Measurements from ENCODE around the gene DOCK8.

The DOCK8 gene

GRCh38 chr9:371349-371748, 156.7 kb downstream of the DOCK8 start (continued):
- no peak for TF ChIP-seq OSR1 (CRISPR knock-in tag; IDR thresholded peaks at IDR 0.05)
- TF ChIP-seq CSRNP3 (CRISPR knock-in tag; IDR thresholded peaks at IDR 0.05), result no peak
- TF ChIP-seq ZC3H10 (CRISPR knock-in tag; IDR thresholded peaks at IDR 0.05), result no peak
- no peak for TF ChIP-seq PPARA (CRISPR knock-in tag; IDR thresholded peaks at IDR 0.05; ENCODE audit: borderline replicate concordance)
- TF ChIP-seq ZNF8 (CRISPR knock-in tag; IDR thresholded peaks at IDR 0.05), result no peak
- TF ChIP-seq SNAI2 (CRISPR knock-in tag; IDR thresholded peaks at IDR 0.05), result no peak

DNA sequence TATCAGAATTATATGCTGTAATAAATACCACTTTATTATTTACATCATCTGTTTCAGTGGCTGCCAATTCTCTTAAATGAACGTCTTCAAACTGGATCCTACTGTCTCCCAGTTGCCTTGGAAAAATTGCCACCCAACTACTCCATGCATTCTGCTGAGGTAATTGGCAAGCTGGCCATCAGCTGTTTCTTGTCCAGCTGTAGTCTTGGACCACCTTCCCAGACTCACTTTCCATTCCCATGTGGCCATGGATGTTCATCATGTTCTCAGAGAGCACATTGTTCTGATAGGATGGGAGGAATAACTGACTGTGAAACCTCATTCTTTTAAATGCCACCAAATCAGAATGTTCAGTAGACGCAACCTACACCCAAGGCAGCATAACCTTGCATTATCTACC, 157.5 kb downstream of the DOCK8 start:
- no peak for TF ChIP-seq ZC3H10 (CRISPR knock-in tag; IDR thresholded peaks at IDR 0.05)
- TF ChIP-seq ZNF8 (CRISPR knock-in tag; IDR thresholded peaks at IDR 0.05), result no peak
- TF ChIP-seq ZFP30 (CRISPR knock-in tag; IDR thresholded peaks at IDR 0.05), result no peak
- no peak for TF ChIP-seq PPARA (CRISPR knock-in tag; IDR thresholded peaks at IDR 0.05; ENCODE audit: borderline replicate concordance)
- TF ChIP-seq PATZ1 (CRISPR knock-in tag; IDR thresholded peaks at IDR 0.05; ENCODE audit: borderline replicate concordance), result no peak
- TF ChIP-seq SNAI2 (CRISPR knock-in tag; IDR thresholded peaks at IDR 0.05), result no peak
- TF ChIP-seq ZNF70 (CRISPR knock-in tag; IDR thresholded peaks at IDR 0.05), result no peak
- TF ChIP-seq CREB5 (CRISPR knock-in tag; IDR thresholded peaks at IDR 0.05; ENCODE audit: low read depth), result no peak
- ATAC-seq, result no peak

DNA sequence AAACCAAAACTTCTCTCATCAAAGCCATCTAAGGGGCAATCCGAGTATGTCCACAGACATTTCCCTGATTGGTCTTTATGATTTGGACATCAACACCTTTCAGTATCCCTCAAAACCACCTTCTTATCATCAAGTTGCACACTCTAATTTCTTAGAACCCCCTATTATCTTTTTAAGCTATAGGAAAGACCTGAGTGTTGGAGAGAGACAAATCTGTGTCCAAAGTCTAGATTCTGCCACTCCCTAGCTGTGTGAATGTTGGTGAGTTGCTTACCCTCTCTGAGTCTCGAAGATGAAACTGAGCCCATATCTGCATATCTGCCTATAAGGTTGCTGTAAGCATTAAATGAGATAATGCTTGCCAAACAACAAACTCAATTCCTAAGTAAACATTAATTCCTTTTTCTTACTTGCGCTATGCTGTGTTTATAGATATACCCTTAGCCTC, 159.1 kb downstream of the DOCK8 start:
- no peak for ATAC-seq
- TF ChIP-seq SNAI2 (CRISPR knock-in tag; IDR thresholded peaks at IDR 0.05) (no peak), ZNF8 (CRISPR knock-in tag; IDR thresholded peaks at IDR 0.05) (no peak), ARNTL (CRISPR knock-in tag; IDR thresholded peaks at IDR 0.05; ENCODE audit: borderline replicate concordance, low read depth) (no peak), ZNF70 (CRISPR knock-in tag; IDR thresholded peaks at IDR 0.05) (no peak), TOX (CRISPR knock-in tag; IDR thresholded peaks at IDR 0.05; ENCODE audit: borderline replicate concordance) (no peak), ZC3H10 (CRISPR knock-in tag; IDR thresholded peaks at IDR 0.05) (no peak), OSR1 (CRISPR knock-in tag; IDR thresholded peaks at IDR 0.05) (no peak), PATZ1 (CRISPR knock-in tag; IDR thresholded peaks at IDR 0.05; ENCODE audit: borderline replicate concordance) (no peak), CSDC2 (CRISPR knock-in tag; IDR thresholded peaks at IDR 0.05) (no peak), BACH2 (CRISPR knock-in tag; IDR thresholded peaks at IDR 0.05; ENCODE audit: borderline replicate concordance) (no peak), ISL1 (CRISPR knock-in tag; IDR thresholded peaks at IDR 0.05) (no peak), ESRRG (CRISPR knock-in tag; IDR thresholded peaks at IDR 0.05) (no peak), ZNF565 (CRISPR knock-in tag; conservative IDR thresholded peaks at IDR 0.05; ENCODE audit: low read depth) (no peak), TSHZ2 (CRISPR knock-in tag; IDR thresholded peaks at IDR 0.05) (no peak), CSRNP3 (CRISPR knock-in tag; IDR thresholded peaks at IDR 0.05) (no peak), ZFP30 (CRISPR knock-in tag; IDR thresholded peaks at IDR 0.05) (no peak)

All from SK-N-SH treated with all-trans-retinoic acid at 6 μM for 48 hours (cell line).